Activated CD4-positive, alpha-beta T cell treated with anti-CD3 and anti-CD28 coated beads, Interleukin-2, amount 10 ng/mL, durations not matched to agents 7 days and 5 days (primary cell): ENCODE results near the gene PPP1CA. TPM values are rescaled to one million over a fixed set of nuclear protein-coding genes. Genes with fewer than 3 reads are reported as not detected.

Source experiments
- CTCF ChIA-PET: fragments of 350-600 bp; sonication (Branson Sonifier 250); formaldehyde crosslinking; loops from one replicate; lab custom pipeline; 2021; ENCODE audit warnings: antibody characterized with exemption; lab: Charles Lee
- POLR2A ChIA-PET: fragments of 350-600 bp; sonication (Branson Sonifier 250); formaldehyde crosslinking; loops from one replicate; lab custom pipeline; 2021; ENCODE audit warnings: antibody characterized with exemption; lab: Charles Lee
- DNase-seq: peaks from one replicate; pipeline ENCODE4 v3.0.0-alpha.2; 2020
- H3K27ac Mint-ChIP-seq: one replicate; pipeline ENCODE4 v1.8.0; 2021; ENCODE audit warnings: mild to moderate bottlenecking, moderate library complexity, mixed read lengths
- H3K27me3 Mint-ChIP-seq: one replicate; pipeline ENCODE4 v1.8.0; 2021; ENCODE audit warnings: mixed read lengths
- H3K36me3 Mint-ChIP-seq: one replicate; pipeline ENCODE4 v1.8.0; 2021; ENCODE audit warnings: low read depth, mixed read lengths
- H3K4me1 Mint-ChIP-seq: one replicate; pipeline ENCODE4 v1.8.0; 2021; ENCODE audit warnings: mixed read lengths
- H3K4me3 Mint-ChIP-seq: one replicate; pipeline ENCODE4 v1.8.0; 2021; ENCODE audit warnings: mild to moderate bottlenecking, moderate library complexity, mixed read lengths
- H3K9me3 Mint-ChIP-seq: one replicate; pipeline ENCODE4 v1.8.0; 2021; ENCODE audit warnings: mixed read lengths
- total RNA-seq, 2 experiments: library from RNA; stranded (reverse); gene quantifications; one replicate each; pipeline ENCODE4 v1.2.3, GENCODE V29; 2021

The PPP1CA gene
- total RNA-seq, 2 experiments from 2014 or later, result 301 to 331 TPM

GRCh38 chr11:67420646-67421429 lies 19.2 kb upstream of the PPP1CA start:
- Mint-ChIP-seq H3K36me3 (peaks cover 3% of the 10 kb centered on the region), H3K9me3 (no peaks in the 10 kb centered on the region), H3K4me1 (peaks cover 62% of the 10 kb centered on the region), H3K4me3 (peak overlapping the region; percentile 74), H3K27ac (peak overlapping the region; percentile 87), H3K27me3 (no peaks in the 10 kb centered on the region)
- CTCF ChIA-PET, result interaction anchor here (1.1 to 4.0 kb wide), 5 partner anchors 14 to 64 kb away, joined by 4 to 27 read pairs (median 5); partner anchors contain the start of genes PPP1CA, PTPRCAP and TBC1D10C
- DNase-seq, result peak; percentile 96
- POLR2A ChIA-PET, result interaction anchor here (1.2 to 1.3 kb wide), 2 partner anchors 10 to 12 kb away, joined by 4 to 5 read pairs; no protein-coding TSS in a partner anchor

- ChIA-PET POLR2A (interaction anchor here (0.8 to 1.3 kb wide), 3 partner anchors 9 to 17 kb away, joined by 4 to 7 read pairs (median 5); partner anchors contain the start of gene PTPRCAP), CTCF (interaction anchor here (0.6 to 4.0 kb wide), 7 partner anchors 13 to 827 kb away, joined by 3 to 27 read pairs (median 5); partner anchors contain the start of genes CCDC87, CCS, PTPRCAP and TBC1D10C)
- Mint-ChIP-seq H3K27ac (peak overlapping the region; percentile 46), H3K27me3 (peaks cover under 1% of the 10 kb centered on the region), H3K9me3 (no peaks in the 10 kb centered on the region), H3K4me1 (peaks cover 57% of the 10 kb centered on the region), H3K4me3 (peak overlapping the region; percentile 74), H3K36me3 (peaks cover 3% of the 10 kb centered on the region)
- no peak for DNase-seq
These were observed 18.5 kb upstream of the PPP1CA start for GRCh38 chr11:67420147-67420645.

- H3K27ac Mint-ChIP-seq, result peak overlapping the region; percentile 75
- DNase-seq, result no peak
- H3K36me3 Mint-ChIP-seq, result peaks cover 3% of the 10 kb centered on the region
- CTCF ChIA-PET, result interaction anchor here (0.6 to 4.0 kb wide), 13 partner anchors 9 to 826 kb away, joined by 3 to 27 read pairs (median 4); partner anchors contain the start of genes CCDC87, CCS, PPP1CA and PTPRCAP
- H3K9me3 Mint-ChIP-seq, result no peaks in the 10 kb centered on the region
- H3K4me3 Mint-ChIP-seq, result peak overlapping the region; percentile 74
- POLR2A ChIA-PET, result interaction anchor here (0.8 to 1.3 kb wide), 3 partner anchors 8 to 18 kb away, joined by 4 to 7 read pairs (median 5); partner anchors contain the start of gene PTPRCAP
- H3K27me3 Mint-ChIP-seq, result peaks cover 1% of the 10 kb centered on the region
- peaks cover 52% of the 10 kb centered on the region for H3K4me1 Mint-ChIP-seq
These were observed 17.8 kb upstream of the PPP1CA start for GRCh38 chr11:67419325-67420049.

- CTCF ChIA-PET, result interaction anchor here (0.8 to 4.0 kb wide), 14 partner anchors 10 to 73 kb away, joined by 3 to 27 read pairs (median 4); partner anchors contain the start of genes PPP1CA, PTPRCAP, RAD9A and RPS6KB2
- POLR2A ChIA-PET, result no interaction called here
- Mint-ChIP-seq H3K27ac (peak overlapping the region; percentile 75), H3K27me3 (peaks cover 1% of the 10 kb centered on the region), H3K4me1 (peaks cover 50% of the 10 kb centered on the region), H3K4me3 (peak overlapping the region; percentile 74), H3K9me3 (no peaks in the 10 kb centered on the region), H3K36me3 (peaks cover 3% of the 10 kb centered on the region)
- no peak for DNase-seq
These were observed 17.0 kb upstream of the PPP1CA start for GRCh38 chr11:67418476-67419281.

GRCh38 chr11:67417425-67417824 lies 15.8 kb upstream of the PPP1CA start:
- Mint-ChIP-seq H3K36me3 (peaks cover 3% of the 10 kb centered on the region), H3K27ac (no peak overlapping the region), H3K4me3 (no peak overlapping the region), H3K4me1 (peaks cover 54% of the 10 kb centered on the region), H3K9me3 (no peaks in the 10 kb centered on the region), H3K27me3 (peaks cover 1% of the 10 kb centered on the region)
- POLR2A ChIA-PET, result no interaction called here
- DNase-seq, result no peak
- CTCF ChIA-PET, result interaction anchor here (1.2 to 4.0 kb wide), 7 partner anchors 9 to 57 kb away, joined by 3 to 27 read pairs (median 5); partner anchors contain the start of genes PPP1CA, PTPRCAP, RAD9A and TBC1D10C

GRCh38 chr11:67416416-67417335 lies 15.0 kb upstream of the PPP1CA start:
- POLR2A ChIA-PET, result no interaction called here
- H3K27ac Mint-ChIP-seq, result peak overlapping the region; percentile 87
- peak overlapping the region; percentile 60 for H3K4me3 Mint-ChIP-seq
- peak; percentile 71 for DNase-seq
- H3K27me3 Mint-ChIP-seq, result peaks cover 1% of the 10 kb centered on the region
- H3K9me3 Mint-ChIP-seq, result no peaks in the 10 kb centered on the region
- H3K36me3 Mint-ChIP-seq, result peaks cover 3% of the 10 kb centered on the region
- CTCF ChIA-PET, result interaction anchor here (0.6 to 4.0 kb wide), 5 partner anchors 8 to 58 kb away, joined by 3 to 27 read pairs (median 5); partner anchors contain the start of genes PTPRCAP and TBC1D10C
- H3K4me1 Mint-ChIP-seq, result peaks cover 62% of the 10 kb centered on the region

GRCh38 chr11:67415501-67416304 lies 14.0 kb upstream of the PPP1CA start, which contains the start of gene CARNS1:
Gene CARNS1 (plus strand): TSS chr11:67415678. CDS start chr11:67416200, 522 bp downstream.
- POLR2A ChIA-PET, result no interaction called here
- peaks cover 67% of the 10 kb centered on the region for H3K4me1 Mint-ChIP-seq

GRCh38 chr11:67413266-67413849 lies 11.7 kb upstream of the PPP1CA start:
- H3K36me3 Mint-ChIP-seq, result peaks cover 27% of the 10 kb centered on the region
- no peak overlapping the region for H3K4me3 Mint-ChIP-seq
- peaks cover 1% of the 10 kb centered on the region for H3K27me3 Mint-ChIP-seq
- H3K27ac Mint-ChIP-seq, result peak overlapping the region; percentile 12
- DNase-seq, result no peak
- ChIA-PET CTCF (interaction anchor here (0.8 to 4.0 kb wide), 8 partner anchors 10 to 62 kb away, joined by 3 to 27 read pairs (median 6); partner anchors contain the start of genes PPP1CA and TBC1D10C), POLR2A (no interaction called here)
- H3K4me1 Mint-ChIP-seq, result peaks cover 73% of the 10 kb centered on the region
- H3K9me3 Mint-ChIP-seq, result no peaks in the 10 kb centered on the region

More at GRCh38 chr11:67415501-67416304, 14.0 kb upstream of the PPP1CA start, which contains the start of gene CARNS1:
- H3K4me3 Mint-ChIP-seq, result peak within 1 kb of the TSS; percentile 45
- no peaks in the 10 kb centered on the region for H3K9me3 Mint-ChIP-seq
- DNase-seq, result no peak
- peaks cover 9% of the 10 kb centered on the region for H3K36me3 Mint-ChIP-seq
- peak within 1 kb of the TSS; percentile 87 for H3K27ac Mint-ChIP-seq
- CTCF ChIA-PET, result interaction anchor here (0.6 to 4.0 kb wide), 3 partner anchors 12 to 40 kb away, joined by 3 to 27 read pairs (median 3); partner anchors contain the start of genes PPP1CA and TBC1D10C
- peaks cover 1% of the 10 kb centered on the region for H3K27me3 Mint-ChIP-seq

GRCh38 chr11:67412495-67413179 lies 11.0 kb upstream of the PPP1CA start:
- Mint-ChIP-seq H3K27ac (peak overlapping the region; percentile 76), H3K27me3 (peaks cover 1% of the 10 kb centered on the region), H3K4me3 (no peak overlapping the region), H3K4me1 (peaks cover 74% of the 10 kb centered on the region), H3K36me3 (peaks cover 34% of the 10 kb centered on the region), H3K9me3 (no peaks in the 10 kb centered on the region)
- ChIA-PET CTCF (interaction anchor here (0.8 to 4.0 kb wide), 5 partner anchors 9 to 61 kb away, joined by 3 to 27 read pairs (median 5); partner anchors contain the start of genes PPP1CA and TBC1D10C), POLR2A (no interaction called here)
- DNase-seq, result no peak
